HCT116 (cell line): ENCODE results near the gene DBP. TPM values are rescaled to one million over a fixed set of nuclear protein-coding genes. Genes with fewer than 3 reads are reported as not detected.
"Not testable (repeated sequence)": the region's sequence is repeated elsewhere in the genome, so short reads cannot be mapped to it uniquely, and the experiment has no call there.

Source experiments
- ATAC-seq: fragments of 200-7000 bp; cut with Tn5 transposase; 2 replicates; pipeline ENCODE4 v1.9.1; 2020; ENCODE audit warnings: mild to moderate bottlenecking, moderate library complexity
- BruUV-seq: library from RNA; stranded (reverse); fragments of 400-500 nt; replicated peaks from 2 replicates; lab custom pipeline; 2021; lab: Mats Ljungman, UMichigan
- CTCF ChIA-PET: fragments of 300-600 bp; sonication (Branson Sonifier 250); formaldehyde crosslinking; loops from one replicate; lab custom pipeline; 2021; ENCODE audit warnings: antibody characterized with exemption; lab: Charles Lee
- POLR2A ChIA-PET: fragments of 300-600, 350-600 bp; sonication (Branson Sonifier 250); formaldehyde crosslinking; loops from one replicate; lab custom pipeline; 2021; ENCODE audit warnings: antibody characterized with exemption; lab: Charles Lee
- RAD21 ChIA-PET, 2 experiments: fragments of 300-600 bp; sonication (Branson Sonifier 250); formaldehyde crosslinking; loops; one replicate each; lab custom pipeline; 2023; ENCODE audit warnings: low total read pairs in 2 of 2; ENCODE audit not compliant: uncharacterized antibody in 2 of 2, unreplicated experiment in 2 of 2, low non-redundant PET in 1 of 2; lab: Charles Lee
- DNase-seq: peaks from one replicate; pipeline ENCODE4 v3.0.0-alpha.2; 2010; ENCODE audit warnings: low read depth, low spot score
- H2AFZ ChIP-seq: fragments of 200-600 bp; shearing (Covaris generic), sonication (generic); 2 replicates; pipeline ENCODE4 v1.6.1; 2017; ENCODE audit warnings: low read depth, mixed run types, mixed read lengths, antibody characterized with exemption, low read length; ENCODE audit not compliant: poor library complexity, severe bottlenecking
- H3K27ac ChIP-seq: 2 replicates; pipeline ENCODE4 v1.5.1; 2012; ENCODE audit warnings: low read depth, low read length
- H3K27me3 ChIP-seq: fragments of 200-600 bp; sonication (generic); 2 replicates; pipeline ENCODE4 v1.6.1; 2016; ENCODE audit warnings: mixed run types, low read length, mixed read lengths; ENCODE audit not compliant: insufficient read depth
- H3K36me3 ChIP-seq, 2 experiments: fragments of 200-500 bp in 1 of 2; fragments of 200-600 bp in 1 of 2; sonication (Bioruptor generic) in 1 of 2; sonication (generic) in 1 of 2; 2 replicates each; pipeline versions ENCODE4 v1.5.1 to v1.6.1; 2014 to 2016; ENCODE audit warnings: low read length in 2 of 2, inconsistent platforms in 1 of 2, mixed read lengths in 1 of 2, mixed run types in 1 of 2; ENCODE audit not compliant: insufficient read depth in 2 of 2, control insufficient read depth in 1 of 2
- H3K4me1 ChIP-seq, 2 experiments: fragments of 200-600 bp in 1 of 2; sonication (generic) in 1 of 2; 2 replicates each; pipeline versions ENCODE4 v1.5.1 to v1.6.1; 2012 to 2017; ENCODE audit warnings: low read length in 2 of 2, inconsistent platforms in 1 of 2, mild to moderate bottlenecking in 1 of 2, mixed read lengths in 1 of 2, mixed run types in 1 of 2, moderate library complexity in 1 of 2; ENCODE audit not compliant: insufficient read depth in 2 of 2, control insufficient read depth in 1 of 2
- H3K4me2 ChIP-seq: fragments of 200-600 bp; sonication (generic); 2 replicates; pipeline ENCODE4 v1.6.1; 2017; ENCODE audit warnings: mixed run types, low read length, mixed read lengths
- H3K4me3 ChIP-seq, 2 experiments: fragments of 200-600 bp in 1 of 2; sonication (generic) in 1 of 2; replicated peaks in 1 of 2; 2 replicates each; pipeline ENCODE4 v1.5.1; 2011 to 2016; ENCODE audit warnings: low read length in 2 of 2, control low read depth in 1 of 2, low read depth in 1 of 2, mild to moderate bottlenecking in 1 of 2, mixed read lengths in 1 of 2, mixed run types in 1 of 2
- H3K79me2 ChIP-seq: fragments of 200-600 bp; sonication (generic); 2 replicates; pipeline ENCODE4 v1.6.1; 2017; ENCODE audit warnings: mild to moderate bottlenecking, mixed run types, low read length, moderate library complexity, mixed read lengths; ENCODE audit not compliant: insufficient read depth
- H3K9ac ChIP-seq: fragments of 200-600 bp; sonication (generic); 2 replicates; pipeline ENCODE4 v1.6.1; 2016; ENCODE audit warnings: low read length, mixed read lengths
- H3K9me2 ChIP-seq: fragments of 200-600 bp; sonication (generic), shearing (Covaris generic); 2 replicates; pipeline ENCODE4 v1.6.1; 2017; ENCODE audit warnings: mixed run types, mild to moderate bottlenecking, moderate library complexity; ENCODE audit not compliant: insufficient read depth
- H3K9me3 ChIP-seq, 2 experiments: fragments of 200-500 bp in 1 of 2; fragments of 200-600 bp in 1 of 2; sonication (Bioruptor generic) in 1 of 2; sonication (generic) in 1 of 2; 2 replicates each; pipeline ENCODE4 v1.6.1; 2014 to 2017; ENCODE audit warnings: low read length in 2 of 2, mixed read lengths in 2 of 2, inconsistent platforms in 1 of 2, low read depth in 1 of 2, mild to moderate bottlenecking in 1 of 2, mixed run types in 1 of 2, moderate library complexity in 1 of 2; ENCODE audit not compliant: control insufficient read depth in 1 of 2, insufficient read depth in 1 of 2
- H4K20me1 ChIP-seq: fragments of 200-600 bp; sonication (generic), shearing (Covaris generic); 2 replicates; pipeline ENCODE4 v1.6.1; 2017; ENCODE audit warnings: mixed run types, mild to moderate bottlenecking, moderate library complexity; ENCODE audit not compliant: insufficient read depth
- CEBPB ChIP-seq: IDR thresholded peaks from 2 replicates; pipeline ENCODE4 v1.6.1; 2012; ENCODE audit warnings: low read depth
- EGR1 ChIP-seq: IDR thresholded peaks from 2 replicates; pipeline ENCODE4 v1.6.1; 2012; ENCODE audit warnings: low read depth
- EZH2 ChIP-seq: fragments of 200-600 bp; sonication (generic); IDR thresholded peaks from 2 replicates; pipeline ENCODE4 v1.6.1; 2017; ENCODE audit warnings: antibody characterized with exemption, mixed run types
- EZH2phosphoT487 ChIP-seq: fragments of 200-600 bp; IDR thresholded peaks from 2 replicates; pipeline ENCODE4 v1.6.1; 2018; ENCODE audit warnings: antibody characterized with exemption, borderline replicate concordance
- FOSL1 ChIP-seq: IDR thresholded peaks from 2 replicates; pipeline ENCODE4 v1.6.1; 2012; ENCODE audit warnings: low read depth
- JUND ChIP-seq: IDR thresholded peaks from 2 replicates; pipeline ENCODE4 v1.6.1; 2012
- RAD21 ChIP-seq: IDR thresholded peaks from 2 replicates; pipeline ENCODE4 v1.6.1; 2012; ENCODE audit warnings: low read depth, mild to moderate bottlenecking
- SIN3A ChIP-seq: IDR thresholded peaks from 2 replicates; pipeline ENCODE4 v1.6.1; 2012; ENCODE audit warnings: low read depth
- YY1 ChIP-seq: IDR thresholded peaks from 2 replicates; pipeline ENCODE4 v1.6.1; 2011; ENCODE audit warnings: low read length, low read depth, moderate library complexity, mild to moderate bottlenecking; ENCODE audit not compliant: insufficient replicate concordance; ENCODE audit errors: extremely low read depth
- ZFX ChIP-seq: fragments of 450-650 bp; IDR thresholded peaks from 2 replicates; pipeline ENCODE4 v1.6.1; 2017
- ZNF274 ChIP-seq: fragments of 200-500 bp; sonication (Bioruptor generic); IDR thresholded peaks from 2 replicates; pipeline ENCODE4 v1.6.1; 2014; ENCODE audit warnings: mild to moderate bottlenecking, low read depth, low read length, inconsistent platforms
- intact Hi-C: fragments of 100-400 bp; cut with micrococcal nuclease; formaldehyde crosslinking; loops from 2 replicates; pipeline ENCODE4 v1.10.0; 2022
- total RNA-seq: library from RNA; stranded (reverse); gene quantifications from one replicate; pipeline ENCODE4 v1.2.1, GENCODE V29; 2021; ENCODE audit not compliant: unreplicated experiment
- TF ChIP-seq, protein P1 (sequence below): IDR thresholded peaks from 2 replicates; pipeline ENCODE4 v1.6.1; 2012
- TF ChIP-seq, protein P2 (sequence below): IDR thresholded peaks from 2 replicates; pipeline ENCODE4 v1.6.1; 2012
- TF ChIP-seq, protein P3 (sequence below): IDR thresholded peaks from 2 replicates; pipeline ENCODE4 v1.6.1; 2012; ENCODE audit warnings: low read depth

Gene DBP
- total RNA-seq, 1 experiment from 2014 or later = 45.9 TPM

GRCh38 chr19:48658483-48658882, 21.3 kb upstream of the DBP start:
- ChIA-PET POLR2A (no interaction called here), CTCF (no interaction called here)
- BruUV-seq = no TSS peak

DNA sequence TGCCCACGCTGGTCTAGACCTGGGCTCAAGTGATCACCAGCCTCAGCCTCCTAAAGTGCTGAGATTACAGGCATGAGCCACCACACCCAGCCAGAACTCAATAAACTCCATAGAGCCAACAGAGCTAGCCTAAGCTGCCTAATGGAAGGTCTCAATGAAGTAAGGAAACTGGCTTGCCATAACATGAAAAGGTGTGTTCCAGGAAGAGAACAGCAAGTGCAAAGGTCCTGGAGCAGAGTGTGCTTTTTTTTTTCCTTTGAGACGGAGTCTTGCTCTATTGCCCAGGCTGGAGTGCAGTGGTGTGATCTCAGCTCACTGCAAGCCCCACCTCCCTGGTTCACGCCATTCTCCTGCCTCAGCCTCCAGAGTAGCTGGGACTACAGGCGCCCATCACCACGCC, 20.6 kb upstream of the DBP start:
- H3K4me2 ChIP-seq, H3K27ac ChIP-seq, intact Hi-C loops, H3K9ac ChIP-seq, CTCF ChIA-PET, DNase-seq, H4K20me1 ChIP-seq, H3K4me3 ChIP-seq, H3K9me3 ChIP-seq, H3K27me3 ChIP-seq, H3K36me3 ChIP-seq, BruUV-seq, H2AFZ ChIP-seq, H3K9me2 ChIP-seq, H3K79me2 ChIP-seq, ATAC-seq, RAD21 ChIA-PET: not testable (repeated sequence)
- H3K4me1 ChIP-seq = peaks cover 10 to 35% of the 10 kb centered on the region in 2 experiments
- POLR2A ChIA-PET = interaction anchor here (0.6 kb wide), 1 partner anchor 187 kb away, joined by 4 read pairs; no protein-coding TSS in a partner anchor

More at GRCh38 chr19:48658483-48658882, 21.3 kb upstream of the DBP start:
- ATAC-seq (no peak), DNase-seq (no peak)
- no peaks in the 10 kb centered on the region for H3K27me3 ChIP-seq
- H2AFZ ChIP-seq = no peak overlapping the region
- H3K79me2 ChIP-seq = no peaks in the 10 kb centered on the region
- H3K36me3 ChIP-seq = no peaks in the 10 kb centered on the region
- intact Hi-C loops = no loop called here
- TF ChIP-seq SIN3A (no peak), ZNF274 (no peak), FOSL1 (no peak), RAD21 (no peak), EZH2 (no peak), CEBPB (no peak), ZFX (no peak), EGR1 (no peak), JUND (no peak), EZH2phosphoT487 (no peak), YY1 (no peak)
- TF ChIP-seq, protein P1, sequence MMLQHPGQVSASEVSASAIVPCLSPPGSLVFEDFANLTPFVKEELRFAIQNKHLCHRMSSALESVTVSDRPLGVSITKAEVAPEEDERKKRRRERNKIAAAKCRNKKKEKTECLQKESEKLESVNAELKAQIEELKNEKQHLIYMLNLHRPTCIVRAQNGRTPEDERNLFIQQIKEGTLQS = no peak
- TF ChIP-seq, protein P2, sequence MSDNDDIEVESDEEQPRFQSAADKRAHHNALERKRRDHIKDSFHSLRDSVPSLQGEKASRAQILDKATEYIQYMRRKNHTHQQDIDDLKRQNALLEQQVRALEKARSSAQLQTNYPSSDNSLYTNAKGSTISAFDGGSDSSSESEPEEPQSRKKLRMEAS = no peak
- TF ChIP-seq, protein P3, sequence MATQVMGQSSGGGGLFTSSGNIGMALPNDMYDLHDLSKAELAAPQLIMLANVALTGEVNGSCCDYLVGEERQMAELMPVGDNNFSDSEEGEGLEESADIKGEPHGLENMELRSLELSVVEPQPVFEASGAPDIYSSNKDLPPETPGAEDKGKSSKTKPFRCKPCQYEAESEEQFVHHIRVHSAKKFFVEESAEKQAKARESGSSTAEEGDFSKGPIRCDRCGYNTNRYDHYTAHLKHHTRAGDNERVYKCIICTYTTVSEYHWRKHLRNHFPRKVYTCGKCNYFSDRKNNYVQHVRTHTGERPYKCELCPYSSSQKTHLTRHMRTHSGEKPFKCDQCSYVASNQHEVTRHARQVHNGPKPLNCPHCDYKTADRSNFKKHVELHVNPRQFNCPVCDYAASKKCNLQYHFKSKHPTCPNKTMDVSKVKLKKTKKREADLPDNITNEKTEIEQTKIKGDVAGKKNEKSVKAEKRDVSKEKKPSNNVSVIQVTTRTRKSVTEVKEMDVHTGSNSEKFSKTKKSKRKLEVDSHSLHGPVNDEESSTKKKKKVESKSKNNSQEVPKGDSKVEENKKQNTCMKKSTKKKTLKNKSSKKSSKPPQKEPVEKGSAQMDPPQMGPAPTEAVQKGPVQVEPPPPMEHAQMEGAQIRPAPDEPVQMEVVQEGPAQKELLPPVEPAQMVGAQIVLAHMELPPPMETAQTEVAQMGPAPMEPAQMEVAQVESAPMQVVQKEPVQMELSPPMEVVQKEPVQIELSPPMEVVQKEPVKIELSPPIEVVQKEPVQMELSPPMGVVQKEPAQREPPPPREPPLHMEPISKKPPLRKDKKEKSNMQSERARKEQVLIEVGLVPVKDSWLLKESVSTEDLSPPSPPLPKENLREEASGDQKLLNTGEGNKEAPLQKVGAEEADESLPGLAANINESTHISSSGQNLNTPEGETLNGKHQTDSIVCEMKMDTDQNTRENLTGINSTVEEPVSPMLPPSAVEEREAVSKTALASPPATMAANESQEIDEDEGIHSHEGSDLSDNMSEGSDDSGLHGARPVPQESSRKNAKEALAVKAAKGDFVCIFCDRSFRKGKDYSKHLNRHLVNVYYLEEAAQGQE = no peak
- no peaks in the 10 kb centered on the region for H3K9me2 ChIP-seq
- H3K4me3 ChIP-seq = no peak overlapping the region
- H3K9me3 ChIP-seq = no peaks in the 10 kb centered on the region
- no peak overlapping the region for H3K9ac ChIP-seq
- H3K27ac ChIP-seq = no peak overlapping the region
- RAD21 ChIA-PET = no interaction called here
- H3K4me2 ChIP-seq = no peak overlapping the region
- peaks cover 3 to 28% of the 10 kb centered on the region in 2 experiments for H3K4me1 ChIP-seq
- no peaks in the 10 kb centered on the region for H4K20me1 ChIP-seq
